ENCODE data around the gene RSL1D1. TPM values are rescaled to one million over a fixed set of nuclear protein-coding genes. Genes with fewer than 3 reads are reported as not detected.

The RSL1D1 gene
- total RNA-seq, 1 donor from 2014 or later = 89.6 TPM

DNA sequence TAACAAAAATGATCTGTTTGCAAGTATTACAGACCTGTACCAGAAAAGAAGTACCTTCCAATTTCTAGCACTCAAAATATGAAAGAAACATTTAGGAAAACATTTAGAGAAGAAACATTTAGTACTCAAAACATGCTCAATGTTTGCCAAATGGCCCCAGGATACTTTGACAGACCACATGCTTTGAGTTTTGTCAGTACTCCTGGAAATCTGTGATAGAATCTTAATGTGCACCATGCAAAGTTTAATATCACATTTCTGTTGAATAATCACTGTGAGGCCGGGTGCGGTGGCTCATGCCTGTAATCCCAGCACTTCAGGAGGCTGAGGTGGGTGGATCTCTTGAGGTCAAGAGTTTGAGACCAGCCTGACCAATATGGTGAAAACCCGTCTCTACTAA lies 45.8 kb downstream of the RSL1D1 start:
- Mint-ChIP-seq H3K27ac (ENCODE audit: unreplicated experiment) (no peak overlapping the region), H3K4me3 (ENCODE audit: unreplicated experiment) (no peak overlapping the region), H3K36me3 (ENCODE audit: low read depth) (no peaks in the 10 kb centered on the region), H3K9me3 (ENCODE audit: low read depth) (no peaks in the 10 kb centered on the region), H3K4me1 (ENCODE audit: low read depth) (peaks cover 38% of the 10 kb centered on the region), H3K27me3 (ENCODE audit: low read depth) (no peaks in the 10 kb centered on the region)
- DNase-seq (ENCODE audit: low spot score) = peak; percentile 38
- TF ChIP-seq, protein P1, sequence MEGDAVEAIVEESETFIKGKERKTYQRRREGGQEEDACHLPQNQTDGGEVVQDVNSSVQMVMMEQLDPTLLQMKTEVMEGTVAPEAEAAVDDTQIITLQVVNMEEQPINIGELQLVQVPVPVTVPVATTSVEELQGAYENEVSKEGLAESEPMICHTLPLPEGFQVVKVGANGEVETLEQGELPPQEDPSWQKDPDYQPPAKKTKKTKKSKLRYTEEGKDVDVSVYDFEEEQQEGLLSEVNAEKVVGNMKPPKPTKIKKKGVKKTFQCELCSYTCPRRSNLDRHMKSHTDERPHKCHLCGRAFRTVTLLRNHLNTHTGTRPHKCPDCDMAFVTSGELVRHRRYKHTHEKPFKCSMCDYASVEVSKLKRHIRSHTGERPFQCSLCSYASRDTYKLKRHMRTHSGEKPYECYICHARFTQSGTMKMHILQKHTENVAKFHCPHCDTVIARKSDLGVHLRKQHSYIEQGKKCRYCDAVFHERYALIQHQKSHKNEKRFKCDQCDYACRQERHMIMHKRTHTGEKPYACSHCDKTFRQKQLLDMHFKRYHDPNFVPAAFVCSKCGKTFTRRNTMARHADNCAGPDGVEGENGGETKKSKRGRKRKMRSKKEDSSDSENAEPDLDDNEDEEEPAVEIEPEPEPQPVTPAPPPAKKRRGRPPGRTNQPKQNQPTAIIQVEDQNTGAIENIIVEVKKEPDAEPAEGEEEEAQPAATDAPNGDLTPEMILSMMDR (IDR thresholded peaks at IDR 0.05) = no peak

DNA sequence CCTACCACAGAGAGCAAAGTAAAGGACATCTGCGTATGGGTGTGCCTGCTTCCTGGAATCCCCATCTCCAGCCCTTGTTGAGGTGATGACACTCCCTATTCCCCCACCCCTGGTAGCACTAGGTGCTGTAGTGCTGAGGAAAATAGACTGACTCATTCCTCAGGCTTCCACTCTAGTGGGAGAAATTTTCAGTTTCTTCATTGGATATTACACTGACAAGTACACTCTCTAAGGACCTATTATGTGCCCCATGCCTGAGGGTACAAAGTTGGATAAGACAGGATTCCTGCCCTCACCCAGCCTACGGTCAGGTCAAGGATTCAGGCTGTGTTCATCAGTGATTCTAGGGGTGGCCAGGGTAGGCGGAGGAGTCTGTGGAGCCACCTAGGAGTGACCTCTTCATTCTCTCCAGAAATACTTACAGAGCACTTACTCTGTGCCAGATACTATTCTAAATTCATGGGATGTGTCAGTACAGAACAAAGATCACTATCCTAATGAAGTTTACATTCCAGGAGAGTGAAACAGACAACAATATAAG lies 49.8 kb downstream of the RSL1D1 start:
- H3K27me3 Mint-ChIP-seq (ENCODE audit: low read depth) = no peaks in the 10 kb centered on the region
- H3K4me1 Mint-ChIP-seq (ENCODE audit: low read depth) = peaks cover 57% of the 10 kb centered on the region
- no peaks in the 10 kb centered on the region for H3K9me3 Mint-ChIP-seq (ENCODE audit: low read depth)
- no peak overlapping the region for H3K27ac Mint-ChIP-seq (ENCODE audit: unreplicated experiment)
- no peaks in the 10 kb centered on the region for H3K36me3 Mint-ChIP-seq (ENCODE audit: low read depth)
- no peak overlapping the region for H3K4me3 Mint-ChIP-seq (ENCODE audit: unreplicated experiment)
- TF ChIP-seq, protein P1 (IDR thresholded peaks at IDR 0.05) = no peak
- DNase-seq (ENCODE audit: low spot score) = no peak

DNA sequence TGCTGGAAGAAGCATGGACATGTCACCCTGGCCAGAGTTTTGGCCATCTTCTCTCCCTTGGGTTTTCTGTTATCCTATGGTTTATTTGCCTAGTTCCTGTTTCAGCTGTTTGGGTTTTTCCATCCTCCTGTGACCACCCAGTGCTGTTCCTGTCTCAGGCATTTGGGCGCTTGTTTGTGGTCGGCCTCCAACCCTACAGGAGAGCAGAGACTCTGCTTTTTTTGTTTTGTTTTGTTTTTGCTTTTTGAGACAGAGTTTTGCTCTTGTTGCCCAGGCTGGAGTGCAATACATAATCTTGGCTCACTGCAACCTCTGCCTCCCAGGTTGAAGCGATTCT lies 51.0 kb downstream of the RSL1D1 start:
- Mint-ChIP-seq H3K4me1 (ENCODE audit: low read depth) (peaks cover 58% of the 10 kb centered on the region), H3K36me3 (ENCODE audit: low read depth) (no peaks in the 10 kb centered on the region), H3K4me3 (ENCODE audit: unreplicated experiment) (no peak overlapping the region), H3K9me3 (ENCODE audit: low read depth) (no peaks in the 10 kb centered on the region), H3K27ac (ENCODE audit: unreplicated experiment) (no peak overlapping the region), H3K27me3 (ENCODE audit: low read depth) (no peaks in the 10 kb centered on the region)
- no peak for DNase-seq (ENCODE audit: low spot score)
- TF ChIP-seq, protein P1 (IDR thresholded peaks at IDR 0.05) = no peak

DNA sequence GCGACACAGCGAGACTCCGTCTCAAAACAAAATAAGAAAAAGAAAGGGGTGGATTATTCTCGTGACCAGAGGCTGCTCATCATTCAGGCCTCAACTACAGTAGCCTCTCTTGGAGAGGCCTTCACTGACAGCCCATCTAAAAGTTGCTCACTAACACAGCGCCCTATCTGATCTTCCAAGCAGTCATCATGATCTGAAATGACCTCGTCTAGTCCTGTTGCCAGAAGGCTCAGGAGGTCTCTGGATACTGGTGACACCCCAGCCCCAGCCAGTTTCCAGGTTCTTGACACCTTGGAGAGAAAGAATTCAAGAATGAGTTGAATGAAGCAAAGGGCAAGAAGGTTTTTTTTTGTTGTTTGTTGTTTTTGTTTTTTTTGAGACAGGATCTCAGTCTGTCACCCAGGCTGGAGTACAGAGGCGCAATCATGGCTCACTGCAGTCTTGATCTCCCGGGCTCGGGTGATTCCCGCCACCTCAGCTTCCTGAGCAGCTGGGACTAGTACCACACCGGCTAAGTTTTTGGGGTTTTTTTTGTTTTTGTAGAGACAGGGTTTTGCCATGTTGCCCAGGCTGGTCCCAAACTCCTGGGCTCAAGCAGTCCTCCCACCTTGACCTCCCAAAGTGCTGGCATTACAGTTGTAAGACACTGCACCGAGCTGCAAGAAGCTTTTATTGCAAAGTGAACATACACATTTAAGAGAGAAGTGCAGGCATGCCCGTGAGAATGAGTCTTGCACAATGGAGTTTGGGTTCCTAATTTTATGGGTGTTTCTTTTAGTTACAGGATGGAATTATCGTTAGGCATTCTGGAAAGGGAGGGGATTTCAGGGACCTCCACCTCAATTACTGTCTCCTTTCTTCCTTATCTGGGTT lies 51.6 kb downstream of the RSL1D1 start:
- Mint-ChIP-seq H3K4me3 (ENCODE audit: unreplicated experiment) (peak overlapping the region; percentile 15), H3K4me1 (ENCODE audit: low read depth) (peaks cover 59% of the 10 kb centered on the region), H3K36me3 (ENCODE audit: low read depth) (peaks cover 5% of the 10 kb centered on the region), H3K9me3 (ENCODE audit: low read depth) (no peaks in the 10 kb centered on the region), H3K27me3 (ENCODE audit: low read depth) (no peaks in the 10 kb centered on the region), H3K27ac (ENCODE audit: unreplicated experiment) (peak overlapping the region; percentile 41)
- DNase-seq (ENCODE audit: low spot score) = peak; percentile 41
- TF ChIP-seq, protein P1 (IDR thresholded peaks at IDR 0.05) = no peak

DNA sequence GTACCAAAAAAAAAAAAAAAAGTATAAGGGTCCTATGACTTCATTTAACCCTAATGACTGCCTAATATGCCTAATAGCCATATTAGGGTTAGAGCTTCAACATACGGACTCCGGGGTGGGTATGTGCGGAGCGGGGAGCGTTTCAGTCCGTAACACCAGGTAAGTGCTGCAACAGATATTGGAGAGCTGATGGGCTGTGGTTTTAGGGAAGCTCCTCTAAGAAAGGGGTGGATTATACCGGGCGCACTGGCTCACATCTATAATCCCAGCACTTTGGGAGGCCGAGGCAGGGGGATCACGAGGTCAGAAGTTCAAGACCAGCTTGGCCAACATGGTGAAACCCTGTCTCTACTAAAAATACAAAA lies 52.3 kb downstream of the RSL1D1 start:
- peak overlapping the region; percentile 96 for H3K27ac Mint-ChIP-seq (ENCODE audit: unreplicated experiment)
- peaks cover 63% of the 10 kb centered on the region for H3K4me1 Mint-ChIP-seq (ENCODE audit: low read depth)
- no peaks in the 10 kb centered on the region for H3K27me3 Mint-ChIP-seq (ENCODE audit: low read depth)

More for the DNA sequence above, 52.3 kb downstream of the RSL1D1 start:
- Mint-ChIP-seq H3K9me3 (ENCODE audit: low read depth) (no peaks in the 10 kb centered on the region), H3K36me3 (ENCODE audit: low read depth) (peaks cover 5% of the 10 kb centered on the region), H3K4me3 (ENCODE audit: unreplicated experiment) (peak overlapping the region; percentile 88)
- no peak for DNase-seq (ENCODE audit: low spot score)
- TF ChIP-seq, protein P1 (IDR thresholded peaks at IDR 0.05) = no peak

All from chondrocyte (in vitro differentiated cells).